Globus pallidus (tissue), 1 donor: ENCODE data around the gene VWA3A.
"Not testable (repeated sequence)": the region's sequence is repeated elsewhere in the genome, so short reads cannot be mapped to it uniquely, and the experiment has no call there.

Experiments used
- DNase-seq: peaks from one replicate; pipeline ENCODE4 v3.0.0-alpha.2; 2015; ENCODE audit warnings: low spot score

VWA3A gene

DNA sequence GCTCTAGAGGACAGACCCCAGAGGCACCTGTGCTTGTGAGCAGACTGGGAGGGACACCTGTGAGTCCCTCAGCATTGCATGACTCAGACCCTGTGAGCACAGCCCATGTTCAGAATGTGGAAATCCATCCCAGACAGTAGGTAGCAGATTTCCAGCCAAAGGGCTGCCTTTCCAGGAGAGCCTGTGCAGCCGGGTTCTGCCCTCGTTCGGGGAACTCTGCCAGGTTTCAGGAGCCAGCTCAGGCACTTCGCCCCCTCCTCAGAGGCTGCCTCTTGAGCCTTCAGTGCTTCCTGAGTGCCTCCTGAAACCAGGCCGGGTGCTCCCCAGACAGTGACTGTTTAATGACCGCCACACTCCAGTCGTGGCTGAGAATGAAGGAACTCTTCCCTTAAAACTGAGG is 46.7 kb downstream of the VWA3A start:
- no peak for DNase-seq

GRCh38 chr16:22139732-22140131 is 47.4 kb downstream of the VWA3A start:
- DNase-seq = no peak

DNA sequence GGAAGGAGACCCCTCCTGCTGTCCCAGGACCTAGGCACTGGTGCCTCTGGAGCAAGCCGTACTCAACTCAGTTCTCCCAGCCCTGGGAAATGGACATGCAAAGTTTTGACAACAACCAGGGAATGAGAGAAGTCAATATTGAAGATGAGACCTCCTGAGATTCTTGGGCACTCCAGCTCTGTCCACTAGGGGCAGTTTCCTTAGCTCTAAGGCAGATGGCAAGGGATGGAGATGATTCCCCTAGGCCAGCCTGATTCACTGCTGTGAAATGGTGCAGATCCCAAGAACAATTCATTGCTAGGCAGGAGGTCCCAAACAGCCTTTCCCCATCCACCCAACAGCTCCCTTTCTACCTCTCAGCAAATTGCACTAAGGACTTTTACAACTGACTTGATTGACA is 49.4 kb downstream of the VWA3A start:
- DNase-seq = no peak

GRCh38 chr16:22144520-22144919 is 52.2 kb downstream of the VWA3A start:
- DNase-seq = no peak

DNA sequence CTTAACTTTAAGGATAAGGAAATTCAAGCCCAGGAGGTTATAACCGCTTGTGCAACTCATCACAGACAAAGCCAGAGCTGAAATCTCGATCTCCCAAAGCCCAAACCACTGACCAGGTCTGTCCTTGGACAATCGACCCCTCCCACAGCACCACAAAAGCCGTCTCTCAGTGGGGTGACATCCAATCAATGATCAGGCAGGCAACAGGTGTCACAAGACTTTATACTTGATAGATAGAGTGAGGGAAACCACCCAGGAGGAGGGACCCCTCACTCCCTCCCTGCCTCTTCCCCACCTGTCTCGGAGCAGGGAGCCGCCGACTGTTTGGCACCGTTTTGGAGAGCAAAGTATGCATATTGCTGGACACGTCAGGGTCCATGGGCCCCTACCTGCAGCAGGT is 55.5 kb downstream of the VWA3A start:
- DNase-seq = no peak

DNA sequence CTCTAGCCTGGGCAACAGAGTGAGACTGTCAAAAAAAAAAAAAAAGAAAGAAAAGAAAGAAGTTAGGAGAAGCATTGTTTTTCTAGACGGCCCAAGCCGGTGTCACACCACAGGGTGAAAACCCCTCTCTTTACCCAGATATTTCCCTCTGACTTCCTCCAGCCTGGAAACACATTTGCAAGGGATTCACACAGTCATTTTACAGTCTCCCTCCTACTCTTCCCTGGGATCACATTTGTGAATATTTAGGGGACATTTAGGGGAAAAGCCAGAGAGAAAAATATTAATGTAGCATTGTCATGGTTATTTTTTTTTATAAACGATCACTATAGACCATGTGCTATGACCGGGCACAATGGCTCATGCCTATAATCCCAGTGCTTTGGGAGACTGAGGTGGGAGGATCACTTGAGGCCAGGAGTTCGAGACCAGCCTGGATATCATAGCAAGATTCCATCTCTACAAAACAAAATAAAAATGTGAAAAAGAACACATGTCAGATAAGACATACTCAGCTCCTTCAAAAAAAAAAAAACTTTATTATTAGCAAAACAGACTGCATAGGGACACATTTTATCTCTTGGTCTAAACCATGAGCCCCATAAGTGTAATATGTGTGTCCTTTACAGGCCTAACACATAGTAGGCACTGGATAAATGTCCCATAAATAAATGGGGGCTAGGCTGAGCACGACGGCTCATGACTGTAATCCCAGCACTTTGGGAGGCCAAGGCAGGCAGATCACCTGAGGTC is 59.1 kb downstream of the VWA3A start:
- DNase-seq = no peak

GRCh38 chr16:22152316-22152715 is 60.0 kb downstream of the VWA3A start:
- DNase-seq = no peak

GRCh38 chr16:22153078-22153477 is 60.7 kb downstream of the VWA3A start:
- not testable (repeated sequence) for DNase-seq

GRCh38 chr16:22161401-22161800 is 69.1 kb downstream of the VWA3A start:
- no peak for DNase-seq

GRCh38 chr16:22161999-22162655 is 69.8 kb downstream of the VWA3A start, which contains the start of gene SDR42E2:
TSS of gene SDR42E2 (plus strand) at chr16:22162506. CDS start at chr16:22165583, 3,077 bp downstream.
- DNase-seq = no peak

- no peak for DNase-seq
Observed at GRCh38 chr16:22162656-22163009, 70.3 kb downstream of the VWA3A start.

GRCh38 chr16:22163806-22164205 is 71.5 kb downstream of the VWA3A start:
- DNase-seq = no peak

- no peak for DNase-seq
Observed at GRCh38 chr16:22164482-22164881, 72.1 kb downstream of the VWA3A start.

GRCh38 chr16:22165508-22166285 is 73.4 kb downstream of the VWA3A start:
- DNase-seq = no peak

DNA sequence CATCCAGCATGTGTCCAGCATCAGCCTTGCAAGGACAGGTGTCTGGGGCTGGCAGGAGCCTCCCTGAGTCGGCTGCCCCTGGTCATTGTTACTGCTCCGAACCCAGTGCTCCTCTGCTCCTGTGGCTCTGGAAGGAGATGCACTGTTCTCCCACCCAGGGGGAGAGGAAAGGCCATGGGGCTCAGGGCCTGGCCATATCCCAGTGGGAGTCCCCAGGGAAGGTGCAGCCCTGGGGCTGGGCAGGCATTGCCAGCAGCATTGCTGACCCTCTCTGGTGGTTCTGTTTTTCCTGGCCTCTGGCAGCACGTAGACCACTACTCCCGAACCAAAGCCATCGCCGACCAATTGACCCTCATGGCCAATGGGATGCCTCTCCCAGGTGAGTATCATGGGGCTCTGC is 79.6 kb downstream of the VWA3A start:
- DNase-seq = no peak

DNA sequence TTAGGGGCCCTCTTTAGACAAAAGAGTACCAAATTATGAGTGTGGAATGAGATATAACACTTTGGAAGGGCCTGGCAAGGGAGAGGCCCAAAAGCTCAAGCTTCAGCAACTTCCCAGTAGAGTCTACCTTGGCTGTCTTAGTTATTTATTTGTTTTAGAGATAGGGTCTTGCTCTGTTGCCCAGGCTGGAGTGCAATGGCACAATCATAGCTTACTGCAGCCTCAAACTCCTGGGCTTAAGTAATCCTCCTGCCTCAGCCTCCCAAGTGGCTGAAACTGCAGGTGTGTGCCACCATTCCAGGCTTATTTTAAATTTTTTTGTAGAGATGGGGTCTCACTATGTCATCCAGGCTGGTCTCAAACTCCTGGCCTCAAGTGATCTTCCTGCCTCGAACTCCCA is 80.3 kb downstream of the VWA3A start:
- DNase-seq = not testable (repeated sequence)

- DNase-seq = no peak
Observed at GRCh38 chr16:22174642-22175041, 82.3 kb downstream of the VWA3A start.

DNA sequence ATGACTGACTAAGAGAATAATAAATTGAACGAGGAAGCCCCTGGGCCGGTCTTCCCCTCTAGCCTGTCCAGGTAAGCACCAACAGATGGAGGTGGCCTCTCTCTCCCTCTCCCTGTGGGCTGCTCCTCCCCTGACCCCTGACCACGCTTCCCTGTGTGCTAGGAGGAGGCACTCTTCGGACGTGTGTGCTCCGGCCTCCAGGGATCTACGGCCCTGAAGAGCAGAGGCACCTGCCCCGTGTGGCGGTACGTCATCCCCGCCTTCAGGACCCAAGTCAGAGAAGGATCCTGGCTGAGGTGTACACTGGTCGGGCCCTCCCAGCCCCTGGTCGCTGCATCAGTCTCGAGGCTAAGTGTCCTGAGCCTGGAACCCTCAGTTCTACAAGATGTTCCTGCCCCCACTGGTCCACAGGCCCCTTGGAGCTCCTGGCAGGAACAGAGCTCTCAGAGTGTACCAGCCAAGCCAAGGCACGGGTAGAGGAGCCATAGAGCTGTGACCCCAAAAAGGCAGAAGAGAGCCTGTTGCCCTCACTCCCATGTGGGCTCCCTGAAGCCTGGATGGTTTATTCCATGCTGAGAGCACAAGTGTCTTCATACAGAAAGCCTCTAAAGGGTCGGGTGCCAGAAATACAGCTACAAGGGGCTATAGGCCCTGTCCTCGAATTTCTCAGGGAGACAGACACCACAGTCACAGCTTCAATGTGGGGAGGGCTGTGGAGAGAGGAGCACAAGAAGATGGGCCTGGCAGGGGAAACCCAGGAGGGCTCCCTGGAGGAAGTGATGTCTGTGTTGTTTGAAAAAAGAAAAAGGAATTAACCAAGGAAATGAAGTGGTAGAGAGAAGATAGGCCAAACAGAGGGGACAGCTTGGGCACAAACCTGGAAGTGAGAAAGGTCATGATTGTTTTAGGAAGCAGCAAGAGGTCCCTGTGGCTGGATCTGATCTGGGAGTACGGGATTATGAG is 85.9 kb downstream of the VWA3A start:
- no peak for DNase-seq

GRCh38 chr16:22181426-22181825 is 89.1 kb downstream of the VWA3A start:
- no peak for DNase-seq

GRCh38 chr16:22181843-22182242 is 89.5 kb downstream of the VWA3A start:
- no peak for DNase-seq

DNA sequence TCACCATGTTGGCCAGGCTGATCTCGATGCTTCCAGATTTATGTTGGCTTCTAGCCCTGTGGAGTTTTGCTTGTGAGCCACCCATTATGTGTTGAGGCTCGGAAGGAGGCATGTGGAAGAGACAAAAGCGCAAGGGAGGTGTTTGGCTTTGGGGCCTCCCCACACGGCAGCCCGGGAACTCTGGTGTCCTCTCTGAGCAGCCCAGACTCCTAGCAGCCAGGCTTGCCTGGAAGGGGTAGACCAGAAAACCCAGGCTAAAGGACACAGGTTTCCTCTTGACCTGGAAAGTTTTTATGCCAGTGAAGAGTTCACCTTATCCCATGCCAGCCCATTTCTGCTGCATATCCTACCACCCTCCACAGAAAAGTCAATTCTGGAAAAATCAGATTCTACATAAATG is 91.0 kb downstream of the VWA3A start:
- DNase-seq = no peak
